Tibial nerve (tissue), 4 donors: ENCODE data around the gene CELA3A.

Source experiments
- EP300 ChIP-seq, 2 donors: sonication (generic); formaldehyde crosslinking; IDR thresholded peaks; one replicate each; pipeline ENCODE4 v1.6.1; 2017; ENCODE audit warnings: antibody characterized with exemption in 2 of 2, mild to moderate bottlenecking in 1 of 2
- POLR2A ChIP-seq, 2 donors: fragments of 450-650 bp; IDR thresholded peaks; one replicate each; pipeline ENCODE4 v1.6.1; 2017; ENCODE audit warnings: antibody characterized with exemption in 2 of 2, mild to moderate bottlenecking in 2 of 2, moderate library complexity in 2 of 2
- TF ChIP-seq, protein P1 (sequence below), 5 experiments: fragments of 200-600 bp in 3 of 5; fragments of 450-650 bp in 2 of 5; sonication (generic) in 3 of 5; IDR thresholded peaks; one replicate each; pipeline ENCODE4 v1.5.1; 2016 to 2019; ENCODE audit warnings: antibody characterized with exemption in 5 of 5, mild to moderate bottlenecking in 3 of 5, moderate library complexity in 2 of 5

DNA sequence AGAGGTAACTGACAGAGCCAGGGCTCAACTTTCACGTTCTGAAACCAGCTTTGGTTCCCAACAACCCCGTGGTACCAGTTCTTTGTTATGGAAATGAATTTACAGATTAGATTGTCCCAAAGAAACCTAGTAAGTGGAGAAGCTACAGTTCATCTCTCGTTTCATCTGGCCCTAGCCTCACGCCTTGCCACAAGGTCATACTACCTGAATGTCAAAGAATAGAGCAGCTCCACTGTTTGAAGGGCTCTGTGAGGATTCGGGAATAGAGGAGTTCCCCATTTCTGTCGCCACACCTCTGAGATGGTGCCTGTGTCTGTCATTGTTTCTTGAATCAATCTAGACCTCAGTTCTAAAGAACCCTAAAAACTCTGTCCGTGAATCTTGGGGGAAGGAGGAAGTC lies 36.1 kb downstream of the CELA3A start:
- no peak for TF ChIP-seq EP300 (IDR thresholded peaks at IDR 0.05)
- TF ChIP-seq, protein P1, sequence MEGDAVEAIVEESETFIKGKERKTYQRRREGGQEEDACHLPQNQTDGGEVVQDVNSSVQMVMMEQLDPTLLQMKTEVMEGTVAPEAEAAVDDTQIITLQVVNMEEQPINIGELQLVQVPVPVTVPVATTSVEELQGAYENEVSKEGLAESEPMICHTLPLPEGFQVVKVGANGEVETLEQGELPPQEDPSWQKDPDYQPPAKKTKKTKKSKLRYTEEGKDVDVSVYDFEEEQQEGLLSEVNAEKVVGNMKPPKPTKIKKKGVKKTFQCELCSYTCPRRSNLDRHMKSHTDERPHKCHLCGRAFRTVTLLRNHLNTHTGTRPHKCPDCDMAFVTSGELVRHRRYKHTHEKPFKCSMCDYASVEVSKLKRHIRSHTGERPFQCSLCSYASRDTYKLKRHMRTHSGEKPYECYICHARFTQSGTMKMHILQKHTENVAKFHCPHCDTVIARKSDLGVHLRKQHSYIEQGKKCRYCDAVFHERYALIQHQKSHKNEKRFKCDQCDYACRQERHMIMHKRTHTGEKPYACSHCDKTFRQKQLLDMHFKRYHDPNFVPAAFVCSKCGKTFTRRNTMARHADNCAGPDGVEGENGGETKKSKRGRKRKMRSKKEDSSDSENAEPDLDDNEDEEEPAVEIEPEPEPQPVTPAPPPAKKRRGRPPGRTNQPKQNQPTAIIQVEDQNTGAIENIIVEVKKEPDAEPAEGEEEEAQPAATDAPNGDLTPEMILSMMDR (IDR thresholded peaks at IDR 0.05), result no peak
- TF ChIP-seq POLR2A (IDR thresholded peaks at IDR 0.05), result no peak
